HepG2 (cell line): Measurements from ENCODE around the gene EIF4E. TPM values are rescaled to one million over a fixed set of nuclear protein-coding genes. Genes with fewer than 3 reads are reported as not detected.

Source experiments
- ATAC-seq: fragments of 200-7000 bp; cut with Tn5 transposase; 3 replicates; pipeline ENCODE4 v1.9.1; 2020; ENCODE audit warnings: mild to moderate bottlenecking, moderate library complexity
- BruUV-seq: library from RNA; stranded (reverse); fragments of 400-500 nt; replicated peaks from 2 replicates; lab custom pipeline; 2021; lab: Mats Ljungman, UMichigan
- CTCF ChIA-PET: fragments of 300-600 bp; formaldehyde crosslinking; extraction: SDS; loops from one replicate; lab custom pipeline; 2021; ENCODE audit warnings: low total read pairs, inconsistent platforms, low intra/inter-chr PET ratio; lab: Yijun Ruan, JAX
- POLR2A ChIA-PET: fragments of 350-600 bp; sonication (Branson Sonifier 250); formaldehyde crosslinking; loops from one replicate; lab custom pipeline; 2020; ENCODE audit warnings: antibody characterized with exemption, inconsistent platforms; lab: Yijun Ruan, JAX
- DNase-seq: peaks from one replicate; pipeline ENCODE4 v3.0.0-alpha.2; 2015; ENCODE audit warnings: low spot score
- FAIRE-seq: peaks from 3 replicates; lab custom pipeline; 2011; peaks lifted over from hg19 to GRCh38; lab: Jason Lieb, UNC
- H2AFZ ChIP-seq: one replicate; pipeline ENCODE4 v1.6.1; 2011; ENCODE audit warnings: low read length, inconsistent platforms
- H3K27ac ChIP-seq: fragments of 300-600 bp; 3 replicates; pipeline ENCODE4 v1.8.0; 2011; ENCODE audit warnings: mixed run types, mild to moderate bottlenecking, mixed read lengths, low read length, inconsistent platforms; ENCODE audit not compliant: insufficient read depth; ENCODE audit errors: extremely low read length
- H3K27me3 ChIP-seq, 2 experiments: fragments of 200-600 bp in 1 of 2; 2 replicates in 1 of 2; 3 replicates in 1 of 2; pipeline versions ENCODE4 v1.6.0 to v1.8.0; 2011; ENCODE audit warnings: low read length in 2 of 2, mild to moderate bottlenecking in 2 of 2, moderate library complexity in 2 of 2, inconsistent platforms in 1 of 2; ENCODE audit not compliant: insufficient read depth in 2 of 2, control insufficient read depth in 1 of 2
- H3K36me3 ChIP-seq, 2 experiments: fragments of 200-600 bp in 1 of 2; replicated peaks in 1 of 2; 2 replicates in 1 of 2; 3 replicates in 1 of 2; pipeline versions ENCODE4 v1.5.1 to v1.8.0; 2011; ENCODE audit warnings: low read length in 2 of 2, inconsistent platforms in 1 of 2; ENCODE audit not compliant: insufficient read depth in 2 of 2, control insufficient read depth in 1 of 2
- H3K4me1 ChIP-seq: 2 replicates; pipeline ENCODE4 v1.5.1; 2012; ENCODE audit warnings: low read length, inconsistent platforms; ENCODE audit not compliant: insufficient read depth
- H3K4me2 ChIP-seq: 2 replicates; pipeline ENCODE4 v1.6.0; 2011; ENCODE audit warnings: low read depth, low read length, inconsistent platforms
- H3K4me3 ChIP-seq, 3 experiments: fragments of 200-600 bp in 1 of 3; sonication (generic), shearing (Covaris generic) in 1 of 3; replicated peaks in 1 of 3; 2 replicates each; pipeline ENCODE4 v1.5.1; 2011 to 2016; ENCODE audit warnings: low read length in 3 of 3, inconsistent platforms in 2 of 3, low read depth in 2 of 3, mild to moderate bottlenecking in 2 of 3, control low read depth in 1 of 3, mixed read lengths in 1 of 3; ENCODE audit not compliant: insufficient read depth in 1 of 3
- H3K79me2 ChIP-seq: one replicate; pipeline ENCODE4 v1.6.1; 2011; ENCODE audit warnings: low read length, inconsistent platforms; ENCODE audit not compliant: insufficient read depth
- H3K9ac ChIP-seq: 2 replicates; pipeline ENCODE4 v1.6.0; 2011; ENCODE audit warnings: mild to moderate bottlenecking, low read depth, low read length, inconsistent platforms; ENCODE audit not compliant: insufficient read depth
- H3K9me3 ChIP-seq: 2 replicates; pipeline ENCODE4 v1.5.1; 2012; ENCODE audit warnings: mild to moderate bottlenecking, low read length
- H4K20me1 ChIP-seq: 2 replicates; pipeline ENCODE4 v1.6.0; 2011; ENCODE audit warnings: inconsistent platforms, mild to moderate bottlenecking, low read length, moderate library complexity; ENCODE audit not compliant: insufficient read depth
- MED8 ChIP-seq: sonication (generic); formaldehyde crosslinking; IDR thresholded peaks from 2 replicates; pipeline ENCODE4 v1.8.1; 2023; ENCODE audit warnings: mild to moderate bottlenecking, missing genetic modification reagents; ENCODE audit not compliant: insufficient replicate concordance
- MYPOP ChIP-seq: sonication (generic); formaldehyde crosslinking; IDR thresholded peaks from 2 replicates; pipeline ENCODE4 v1.8.1; 2023; ENCODE audit warnings: mild to moderate bottlenecking, moderate library complexity, missing genetic modification reagents
- REST ChIP-seq, 2 experiments: IDR thresholded peaks; 2 replicates each; pipeline ENCODE4 v1.6.1; 2011 to 2012; ENCODE audit warnings: low read length in 2 of 2, borderline replicate concordance in 1 of 2, low read depth in 1 of 2, mild to moderate bottlenecking in 1 of 2, moderate library complexity in 1 of 2
- ZNF703 ChIP-seq: sonication (generic); formaldehyde crosslinking; IDR thresholded peaks from 2 replicates; pipeline ENCODE4 v1.5.1; 2020; ENCODE audit warnings: missing genetic modification reagents, mild to moderate bottlenecking, moderate library complexity, borderline replicate concordance
- ZNF737 ChIP-seq: sonication (generic); formaldehyde crosslinking; IDR thresholded peaks from 2 replicates; pipeline ENCODE4 v1.5.0; 2020; ENCODE audit warnings: missing genetic modification reagents, mild to moderate bottlenecking, borderline replicate concordance
- WGBS: methylation state at CpG from one replicate; pipeline ENCODE4 v1.1.6; 2017; ENCODE audit warnings: low lambda C conversion rate; 5-methylcytosine and 5-hydroxymethylcytosine counted together
- in situ Hi-C: cut with HindIII; loops from 2 replicates; pipeline ENCODE4 v1.10.0; 2017; ENCODE audit warnings: low pct_unique_long_range_greater_than_20kb; ENCODE audit not compliant: extremely low pct_ligation_motif_present
- intact Hi-C: fragments of 100-400 bp; cut with micrococcal nuclease; formaldehyde crosslinking; loops from one replicate; pipeline ENCODE4 v1.10.0; 2022; ENCODE audit not compliant: unreplicated experiment
- polyA plus RNA-seq, 8 experiments: library from polyadenylated mRNA; depleted of rRNA in 3 of 8; stranded (reverse) in 7 of 8; unstranded in 1 of 8; fragments of >200 nt; fragmentation: Illumina TruSeq in 4 of 8; extraction: Trizol in 4 of 8; gene quantifications; 2 replicates each; pipeline versions ENCODE4 v1.2.1 to v1.2.3, GENCODE V29; 2011 to 2016; ENCODE audit warnings: low read depth in 4 of 8, missing spikeins in 1 of 8, mixed read lengths in 1 of 8; ENCODE audit not compliant: insufficient read depth in 1 of 8
- total RNA-seq, 5 experiments: library from RNA; depleted of rRNA; stranded (reverse); fragments of >200 nt; fragmentation: Illumina TruSeq; extraction: Trizol; gene quantifications; 2 replicates each; pipeline ENCODE4 v1.2.3, GENCODE V29; 2016; ENCODE audit warnings: low read depth in 1 of 5
- TF ChIP-seq, protein P1 (sequence below): IDR thresholded peaks from 2 replicates; pipeline ENCODE4 v1.6.1; 2012; ENCODE audit warnings: inconsistent platforms
- TF ChIP-seq, protein P2 (sequence below): sonication (generic); formaldehyde crosslinking; IDR thresholded peaks from 2 replicates; pipeline ENCODE4 v1.5.1; 2020; ENCODE audit warnings: mild to moderate bottlenecking, missing genetic modification reagents, moderate library complexity
- TF ChIP-seq, protein P3 (sequence below): sonication (generic); formaldehyde crosslinking; IDR thresholded peaks from 2 replicates; pipeline ENCODE4 v1.5.0; 2020; ENCODE audit warnings: mild to moderate bottlenecking, missing genetic modification reagents

The EIF4E gene
- total and polyA plus RNA-seq, 2 of the 13 experiments (the other 11 are each of a cell fraction or from before 2014, with no cell fraction given) = 50.8 to 194 TPM

GRCh38 chr4:98908182-98908581 lies 20.8 kb downstream of the EIF4E start:
- H3K4me1 ChIP-seq = peaks cover 30% of the 10 kb centered on the region
- 90% methylated on average over 3 of the region's 3 CpGs for WGBS
- no TSS peak for BruUV-seq
- TF ChIP-seq MYPOP (no peak), ZNF703 (CRISPR knock-in tag) (no peak)
- TF ChIP-seq, protein P1, sequence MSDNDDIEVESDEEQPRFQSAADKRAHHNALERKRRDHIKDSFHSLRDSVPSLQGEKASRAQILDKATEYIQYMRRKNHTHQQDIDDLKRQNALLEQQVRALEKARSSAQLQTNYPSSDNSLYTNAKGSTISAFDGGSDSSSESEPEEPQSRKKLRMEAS = no peak
- H3K4me2 ChIP-seq = no peak overlapping the region
- H2AFZ ChIP-seq = no peak overlapping the region
- DNase-seq (no peak), ATAC-seq (no peak), FAIRE-seq (no peak)
- ChIA-PET POLR2A (no interaction called here), CTCF (no interaction called here)
- intact Hi-C loops (no loop called here), in situ Hi-C loops (no loop called here)
- peaks cover 2 to 5% of the 10 kb centered on the region in 2 experiments; a peak in 4 of 5 replicates for H3K36me3 ChIP-seq
- no peak overlapping the region for H3K4me3 ChIP-seq
- H3K9ac ChIP-seq = no peak overlapping the region
- peaks cover 51% of the 10 kb centered on the region; the same call in 1 of the 2 replicates for H4K20me1 ChIP-seq
- H3K27ac ChIP-seq = no peak overlapping the region
- H3K27me3 ChIP-seq = no peaks in the 10 kb centered on the region
- H3K9me3 ChIP-seq = no peaks in the 10 kb centered on the region
- peaks cover 96% of the 10 kb centered on the region for H3K79me2 ChIP-seq

- H3K27ac ChIP-seq = no peak overlapping the region
- H3K9ac ChIP-seq = no peak overlapping the region
- peaks cover 2 to 20% of the 10 kb centered on the region in 2 experiments for H3K36me3 ChIP-seq
- no peak for FAIRE-seq
- DNase-seq = no peak
- no peak overlapping the region for H2AFZ ChIP-seq
- CTCF ChIA-PET = no interaction called here
- POLR2A ChIA-PET = no interaction called here
- H3K79me2 ChIP-seq = peaks cover 96% of the 10 kb centered on the region
- H3K4me3 ChIP-seq = no peak overlapping the region
- intact Hi-C loops = no loop called here
- no TSS peak for BruUV-seq
- H3K4me1 ChIP-seq = peaks cover 29% of the 10 kb centered on the region
- no peak for ATAC-seq
- no peak overlapping the region for H3K4me2 ChIP-seq
- peaks cover 49% of the 10 kb centered on the region; the same call in 1 of the 2 replicates for H4K20me1 ChIP-seq
- in situ Hi-C loops = no loop called here
- H3K27me3 ChIP-seq = no peaks in the 10 kb centered on the region
- H3K9me3 ChIP-seq = no peaks in the 10 kb centered on the region
- no peak for TF ChIP-seq REST (IDR thresholded peaks at IDR 0.05; ENCODE audit: borderline replicate concordance in 1 of 2, low read depth in 1 of 2, low read length in 2 of 2)
- TF ChIP-seq MED8 = no peak
- TF ChIP-seq, protein P2, sequence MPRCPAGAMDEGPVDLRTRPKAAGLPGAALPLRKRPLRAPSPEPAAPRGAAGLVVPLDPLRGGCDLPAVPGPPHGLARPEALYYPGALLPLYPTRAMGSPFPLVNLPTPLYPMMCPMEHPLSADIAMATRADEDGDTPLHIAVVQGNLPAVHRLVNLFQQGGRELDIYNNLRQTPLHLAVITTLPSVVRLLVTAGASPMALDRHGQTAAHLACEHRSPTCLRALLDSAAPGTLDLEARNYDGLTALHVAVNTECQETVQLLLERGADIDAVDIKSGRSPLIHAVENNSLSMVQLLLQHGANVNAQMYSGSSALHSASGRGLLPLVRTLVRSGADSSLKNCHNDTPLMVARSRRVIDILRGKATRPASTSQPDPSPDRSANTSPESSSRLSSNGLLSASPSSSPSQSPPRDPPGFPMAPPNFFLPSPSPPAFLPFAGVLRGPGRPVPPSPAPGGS = no peak
- TF ChIP-seq, protein P3, sequence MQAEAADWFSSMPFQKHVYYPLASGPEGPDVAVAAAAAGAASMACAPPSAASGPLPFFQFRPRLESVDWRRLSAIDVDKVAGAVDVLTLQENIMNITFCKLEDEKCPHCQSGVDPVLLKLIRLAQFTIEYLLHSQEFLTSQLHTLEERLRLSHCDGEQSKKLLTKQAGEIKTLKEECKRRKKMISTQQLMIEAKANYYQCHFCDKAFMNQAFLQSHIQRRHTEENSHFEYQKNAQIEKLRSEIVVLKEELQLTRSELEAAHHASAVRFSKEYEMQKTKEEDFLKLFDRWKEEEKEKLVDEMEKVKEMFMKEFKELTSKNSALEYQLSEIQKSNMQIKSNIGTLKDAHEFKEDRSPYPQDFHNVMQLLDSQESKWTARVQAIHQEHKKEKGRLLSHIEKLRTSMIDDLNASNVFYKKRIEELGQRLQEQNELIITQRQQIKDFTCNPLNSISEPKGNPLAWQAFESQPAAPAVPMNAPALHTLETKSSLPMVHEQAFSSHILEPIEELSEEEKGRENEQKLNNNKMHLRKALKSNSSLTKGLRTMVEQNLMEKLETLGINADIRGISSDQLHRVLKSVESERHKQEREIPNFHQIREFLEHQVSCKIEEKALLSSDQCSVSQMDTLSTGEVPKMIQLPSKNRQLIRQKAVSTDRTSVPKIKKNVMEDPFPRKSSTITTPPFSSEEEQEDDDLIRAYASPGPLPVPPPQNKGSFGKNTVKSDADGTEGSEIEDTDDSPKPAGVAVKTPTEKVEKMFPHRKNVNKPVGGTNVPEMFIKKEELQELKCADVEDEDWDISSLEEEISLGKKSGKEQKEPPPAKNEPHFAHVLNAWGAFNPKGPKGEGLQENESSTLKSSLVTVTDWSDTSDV (CRISPR knock-in tag) = no peak
- TF ChIP-seq ZNF737 = no peak
Observed at GRCh38 chr4:98905839-98906238, 23.1 kb downstream of the EIF4E start.
